Measurements from ENCODE around the gene PODXL. TPM values are rescaled to one million over a fixed set of nuclear protein-coding genes. Genes with fewer than 3 reads are reported as not detected.

PODXL gene
- total and polyA plus RNA-seq, 2 experiments from 2014 or later, result 220 to 727 TPM

DNA sequence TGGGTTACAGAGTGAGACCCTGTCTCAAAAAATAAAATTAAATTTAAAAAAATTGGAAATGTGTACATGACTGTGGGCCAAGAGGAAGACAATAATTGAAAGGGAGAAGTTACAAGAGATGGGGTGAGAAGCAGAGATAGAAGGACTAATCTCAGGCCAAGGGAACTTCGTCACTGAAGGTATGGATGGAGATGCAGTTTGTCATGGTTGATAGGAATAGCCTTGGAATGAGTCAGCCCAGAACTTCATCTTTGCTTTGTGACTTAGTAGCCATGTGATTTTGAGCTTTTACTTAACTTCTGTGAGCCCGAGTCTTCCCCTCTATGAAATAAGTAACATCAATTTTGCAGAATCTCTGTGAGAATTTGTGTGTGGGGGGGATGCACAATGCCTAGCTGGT lies 6.5 kb upstream of the PODXL start:
- H3K4me3 Mint-ChIP-seq, result no peak overlapping the region
- H3K36me3 ChIP-seq (ENCODE audit: insufficient read depth), result no peaks in the 10 kb centered on the region
- peaks cover 26% of the 10 kb centered on the region for H3K4me1 Mint-ChIP-seq
- H3K79me2 ChIP-seq (replicated peaks; ENCODE audit: insufficient read depth), result peaks cover 3% of the 10 kb centered on the region
- no peaks in the 10 kb centered on the region for H4K20me1 ChIP-seq (replicated peaks; ENCODE audit: insufficient read depth)
- H3K27me3 ChIP-seq (ENCODE audit: insufficient read depth), result no peaks in the 10 kb centered on the region
- no peak overlapping the region for H3K27ac ChIP-seq (ENCODE audit: low read depth)
- H3K27ac Mint-ChIP-seq, result no peak overlapping the region
- peaks cover 15% of the 10 kb centered on the region for H3K27me3 Mint-ChIP-seq (ENCODE audit: insufficient read depth, low read depth, poor library complexity)
- peaks cover 11% of the 10 kb centered on the region; the same call in 1 of the 2 replicates for H3K9me2 ChIP-seq (ENCODE audit: insufficient read depth)
- ATAC-seq, result no peak
- H3K36me3 Mint-ChIP-seq (ENCODE audit: low read depth), result no peaks in the 10 kb centered on the region; the same call in 2 of the 3 replicates
- H3K4me2 ChIP-seq, result no peak overlapping the region
- no peak for DNase-seq (ENCODE audit: low spot score)
- TF ChIP-seq, protein P1, sequence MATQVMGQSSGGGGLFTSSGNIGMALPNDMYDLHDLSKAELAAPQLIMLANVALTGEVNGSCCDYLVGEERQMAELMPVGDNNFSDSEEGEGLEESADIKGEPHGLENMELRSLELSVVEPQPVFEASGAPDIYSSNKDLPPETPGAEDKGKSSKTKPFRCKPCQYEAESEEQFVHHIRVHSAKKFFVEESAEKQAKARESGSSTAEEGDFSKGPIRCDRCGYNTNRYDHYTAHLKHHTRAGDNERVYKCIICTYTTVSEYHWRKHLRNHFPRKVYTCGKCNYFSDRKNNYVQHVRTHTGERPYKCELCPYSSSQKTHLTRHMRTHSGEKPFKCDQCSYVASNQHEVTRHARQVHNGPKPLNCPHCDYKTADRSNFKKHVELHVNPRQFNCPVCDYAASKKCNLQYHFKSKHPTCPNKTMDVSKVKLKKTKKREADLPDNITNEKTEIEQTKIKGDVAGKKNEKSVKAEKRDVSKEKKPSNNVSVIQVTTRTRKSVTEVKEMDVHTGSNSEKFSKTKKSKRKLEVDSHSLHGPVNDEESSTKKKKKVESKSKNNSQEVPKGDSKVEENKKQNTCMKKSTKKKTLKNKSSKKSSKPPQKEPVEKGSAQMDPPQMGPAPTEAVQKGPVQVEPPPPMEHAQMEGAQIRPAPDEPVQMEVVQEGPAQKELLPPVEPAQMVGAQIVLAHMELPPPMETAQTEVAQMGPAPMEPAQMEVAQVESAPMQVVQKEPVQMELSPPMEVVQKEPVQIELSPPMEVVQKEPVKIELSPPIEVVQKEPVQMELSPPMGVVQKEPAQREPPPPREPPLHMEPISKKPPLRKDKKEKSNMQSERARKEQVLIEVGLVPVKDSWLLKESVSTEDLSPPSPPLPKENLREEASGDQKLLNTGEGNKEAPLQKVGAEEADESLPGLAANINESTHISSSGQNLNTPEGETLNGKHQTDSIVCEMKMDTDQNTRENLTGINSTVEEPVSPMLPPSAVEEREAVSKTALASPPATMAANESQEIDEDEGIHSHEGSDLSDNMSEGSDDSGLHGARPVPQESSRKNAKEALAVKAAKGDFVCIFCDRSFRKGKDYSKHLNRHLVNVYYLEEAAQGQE (IDR thresholded peaks at IDR 0.05; ENCODE audit: unreplicated experiment), result no peak
- TF ChIP-seq ZNF114 (CRISPR knock-in tag; IDR thresholded peaks at IDR 0.05) (no peak), STAT1 (IDR thresholded peaks at IDR 0.05; ENCODE audit: unreplicated experiment) (no peak), EZH2 (IDR thresholded peaks at IDR 0.05; ENCODE audit: low read depth, unreplicated experiment) (no peak)
- TF ChIP-seq, protein P2, sequence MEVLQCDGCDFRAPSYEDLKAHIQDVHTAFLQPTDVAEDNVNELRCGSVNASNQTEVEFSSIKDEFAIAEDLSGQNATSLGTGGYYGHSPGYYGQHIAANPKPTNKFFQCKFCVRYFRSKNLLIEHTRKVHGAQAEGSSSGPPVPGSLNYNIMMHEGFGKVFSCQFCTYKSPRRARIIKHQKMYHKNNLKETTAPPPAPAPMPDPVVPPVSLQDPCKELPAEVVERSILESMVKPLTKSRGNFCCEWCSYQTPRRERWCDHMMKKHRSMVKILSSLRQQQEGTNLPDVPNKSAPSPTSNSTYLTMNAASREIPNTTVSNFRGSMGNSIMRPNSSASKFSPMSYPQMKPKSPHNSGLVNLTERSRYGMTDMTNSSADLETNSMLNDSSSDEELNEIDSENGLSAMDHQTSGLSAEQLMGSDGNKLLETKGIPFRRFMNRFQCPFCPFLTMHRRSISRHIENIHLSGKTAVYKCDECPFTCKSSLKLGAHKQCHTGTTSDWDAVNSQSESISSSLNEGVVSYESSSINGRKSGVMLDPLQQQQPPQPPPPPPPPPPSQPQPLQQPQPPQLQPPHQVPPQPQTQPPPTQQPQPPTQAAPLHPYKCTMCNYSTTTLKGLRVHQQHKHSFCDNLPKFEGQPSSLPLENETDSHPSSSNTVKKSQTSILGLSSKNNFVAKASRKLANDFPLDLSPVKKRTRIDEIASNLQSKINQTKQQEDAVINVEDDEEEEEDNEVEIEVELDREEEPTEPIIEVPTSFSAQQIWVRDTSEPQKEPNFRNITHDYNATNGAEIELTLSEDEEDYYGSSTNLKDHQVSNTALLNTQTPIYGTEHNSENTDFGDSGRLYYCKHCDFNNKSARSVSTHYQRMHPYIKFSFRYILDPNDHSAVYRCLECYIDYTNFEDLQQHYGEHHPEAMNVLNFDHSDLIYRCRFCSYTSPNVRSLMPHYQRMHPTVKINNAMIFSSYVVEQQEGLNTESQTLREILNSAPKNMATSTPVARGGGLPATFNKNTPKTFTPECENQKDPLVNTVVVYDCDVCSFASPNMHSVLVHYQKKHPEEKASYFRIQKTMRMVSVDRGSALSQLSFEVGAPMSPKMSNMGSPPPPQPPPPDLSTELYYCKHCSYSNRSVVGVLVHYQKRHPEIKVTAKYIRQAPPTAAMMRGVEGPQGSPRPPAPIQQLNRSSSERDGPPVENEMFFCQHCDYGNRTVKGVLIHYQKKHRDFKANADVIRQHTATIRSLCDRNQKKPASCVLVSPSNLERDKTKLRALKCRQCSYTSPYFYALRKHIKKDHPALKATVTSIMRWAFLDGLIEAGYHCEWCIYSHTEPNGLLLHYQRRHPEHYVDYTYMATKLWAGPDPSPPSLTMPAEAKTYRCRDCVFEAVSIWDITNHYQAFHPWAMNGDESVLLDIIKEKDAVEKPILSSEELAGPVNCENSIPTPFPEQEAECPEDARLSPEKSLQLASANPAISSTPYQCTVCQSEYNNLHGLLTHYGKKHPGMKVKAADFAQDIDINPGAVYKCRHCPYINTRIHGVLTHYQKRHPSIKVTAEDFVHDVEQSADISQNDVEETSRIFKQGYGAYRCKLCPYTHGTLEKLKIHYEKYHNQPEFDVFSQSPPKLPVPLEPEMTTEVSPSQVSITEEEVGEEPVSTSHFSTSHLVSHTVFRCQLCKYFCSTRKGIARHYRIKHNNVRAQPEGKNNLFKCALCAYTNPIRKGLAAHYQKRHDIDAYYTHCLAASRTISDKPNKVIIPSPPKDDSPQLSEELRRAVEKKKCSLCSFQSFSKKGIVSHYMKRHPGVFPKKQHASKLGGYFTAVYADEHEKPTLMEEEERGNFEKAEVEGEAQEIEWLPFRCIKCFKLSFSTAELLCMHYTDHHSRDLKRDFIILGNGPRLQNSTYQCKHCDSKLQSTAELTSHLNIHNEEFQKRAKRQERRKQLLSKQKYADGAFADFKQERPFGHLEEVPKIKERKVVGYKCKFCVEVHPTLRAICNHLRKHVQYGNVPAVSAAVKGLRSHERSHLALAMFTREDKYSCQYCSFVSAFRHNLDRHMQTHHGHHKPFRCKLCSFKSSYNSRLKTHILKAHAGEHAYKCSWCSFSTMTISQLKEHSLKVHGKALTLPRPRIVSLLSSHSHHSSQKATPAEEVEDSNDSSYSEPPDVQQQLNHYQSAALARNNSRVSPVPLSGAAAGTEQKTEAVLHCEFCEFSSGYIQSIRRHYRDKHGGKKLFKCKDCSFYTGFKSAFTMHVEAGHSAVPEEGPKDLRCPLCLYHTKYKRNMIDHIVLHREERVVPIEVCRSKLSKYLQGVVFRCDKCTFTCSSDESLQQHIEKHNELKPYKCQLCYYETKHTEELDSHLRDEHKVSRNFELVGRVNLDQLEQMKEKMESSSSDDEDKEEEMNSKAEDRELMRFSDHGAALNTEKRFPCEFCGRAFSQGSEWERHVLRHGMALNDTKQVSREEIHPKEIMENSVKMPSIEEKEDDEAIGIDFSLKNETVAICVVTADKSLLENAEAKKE (CRISPR knock-in tag; IDR thresholded peaks at IDR 0.05), result no peak
- H2AFZ ChIP-seq, result no peak overlapping the region
- H3K4me1 ChIP-seq (ENCODE audit: insufficient read depth), result peaks cover 20% of the 10 kb centered on the region
- H3K4me3 ChIP-seq, result no peak overlapping the region
- H3K9me3 Mint-ChIP-seq, result no peaks in the 10 kb centered on the region
- H3F3A ChIP-seq (replicated peaks; ENCODE audit: low read depth), result peaks cover 5% of the 10 kb centered on the region; the same call in 1 of the 2 replicates
